GM18505 (cell line): Measurements from ENCODE around the gene RAPGEF3.

Experiments
- ATAC-seq: cut with Tn5 transposase; IDR thresholded peaks from one replicate; pipeline ENCODE4 v1.9.1; 2021; ENCODE audit not compliant: unreplicated experiment
- POLR2A ChIP-seq: IDR thresholded peaks from 4 replicates; pipeline ENCODE4 v1.6.1; 2011; ENCODE audit warnings: borderline replicate concordance; ENCODE audit not compliant: insufficient read depth, insufficient read length; ENCODE audit errors: extremely low read depth

The RAPGEF3 gene

DNA sequence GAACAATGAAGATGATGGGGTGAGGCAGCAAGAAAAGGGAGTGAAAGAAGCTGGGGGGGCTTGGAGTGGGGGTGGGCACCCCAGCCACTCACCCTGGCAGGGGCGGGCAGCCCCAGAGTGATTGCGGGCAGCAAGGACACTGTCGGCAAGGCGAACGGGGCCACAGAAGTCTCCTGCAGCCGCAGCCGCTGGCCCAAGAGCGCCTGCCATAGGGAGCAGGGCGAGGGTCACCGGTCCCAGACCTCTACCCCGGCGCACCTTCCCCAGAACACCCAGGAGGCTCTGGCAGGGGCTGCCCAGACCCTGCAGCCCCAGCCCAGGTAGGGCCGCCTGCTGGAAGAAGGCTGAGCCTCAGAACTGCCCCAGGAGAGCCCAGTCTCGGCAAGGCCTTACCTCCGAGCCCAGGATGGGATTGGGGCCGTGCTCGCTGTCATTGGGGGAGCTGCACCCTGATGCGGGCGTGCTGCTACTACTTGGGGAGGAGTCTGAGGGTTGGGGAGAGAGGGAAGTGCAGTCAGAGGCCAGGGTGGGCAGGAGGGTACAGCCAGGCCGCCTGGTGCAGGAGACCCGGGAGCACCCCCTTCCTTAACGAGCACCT lies 37.2 kb upstream of the RAPGEF3 start:
- no peak for ATAC-seq
- no peak for TF ChIP-seq POLR2A

DNA sequence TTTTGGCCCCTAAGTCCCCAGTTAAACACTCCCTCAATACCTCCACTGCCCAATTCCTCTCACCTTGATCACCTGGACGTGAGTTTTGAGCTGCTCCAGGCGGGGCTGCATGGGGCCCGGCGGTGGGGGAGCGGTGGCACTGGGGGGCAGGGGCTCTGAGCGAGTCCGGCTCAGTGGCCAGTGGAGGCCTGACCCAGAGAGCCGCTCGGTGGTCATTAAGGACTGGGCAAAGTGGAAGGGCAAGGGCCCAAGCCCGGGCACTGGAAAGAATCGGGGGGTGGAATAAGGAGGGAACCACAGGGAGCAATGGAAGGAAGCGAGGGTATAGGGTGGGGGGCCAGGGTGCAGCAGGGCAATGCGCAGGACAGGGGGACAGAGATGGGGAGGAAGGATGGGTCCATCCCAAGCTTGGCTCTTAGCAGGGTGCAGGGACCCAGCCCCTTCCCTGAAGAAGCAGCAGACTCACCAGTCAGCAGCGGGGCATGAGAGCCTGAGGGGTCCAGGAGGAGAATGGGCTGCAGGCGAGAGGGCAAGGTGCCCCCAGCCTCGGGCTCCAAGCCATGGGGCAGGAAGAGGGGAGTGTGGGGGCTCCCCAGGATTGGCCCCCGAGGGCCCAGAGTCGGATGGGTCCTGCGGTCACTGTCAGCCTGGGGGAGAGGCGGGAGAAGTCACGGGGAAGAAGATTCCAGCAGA lies 36.6 kb upstream of the RAPGEF3 start:
- ATAC-seq: no peak
- no peak for TF ChIP-seq POLR2A

DNA sequence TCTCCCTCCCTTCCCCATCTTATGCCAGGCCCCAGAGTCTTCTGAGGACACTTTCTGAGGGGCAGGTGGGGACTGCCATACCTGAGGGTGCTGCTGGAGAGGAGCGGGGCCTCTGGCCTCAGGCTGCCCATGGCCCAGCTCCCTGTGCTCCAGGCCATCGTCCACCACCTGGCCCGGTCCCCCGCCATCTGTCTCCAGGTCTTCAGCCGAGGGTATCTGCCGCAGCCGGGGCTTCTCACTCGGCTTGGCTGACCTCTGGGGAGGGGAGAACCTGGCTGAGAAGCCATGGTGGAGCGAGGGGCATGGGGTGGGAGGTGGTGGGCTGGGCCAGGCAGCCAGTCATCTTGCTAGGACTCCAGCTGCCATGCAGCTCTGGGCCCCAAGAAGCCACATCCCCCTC lies 36.0 kb upstream of the RAPGEF3 start:
- no peak for TF ChIP-seq POLR2A
- no peak for ATAC-seq

DNA sequence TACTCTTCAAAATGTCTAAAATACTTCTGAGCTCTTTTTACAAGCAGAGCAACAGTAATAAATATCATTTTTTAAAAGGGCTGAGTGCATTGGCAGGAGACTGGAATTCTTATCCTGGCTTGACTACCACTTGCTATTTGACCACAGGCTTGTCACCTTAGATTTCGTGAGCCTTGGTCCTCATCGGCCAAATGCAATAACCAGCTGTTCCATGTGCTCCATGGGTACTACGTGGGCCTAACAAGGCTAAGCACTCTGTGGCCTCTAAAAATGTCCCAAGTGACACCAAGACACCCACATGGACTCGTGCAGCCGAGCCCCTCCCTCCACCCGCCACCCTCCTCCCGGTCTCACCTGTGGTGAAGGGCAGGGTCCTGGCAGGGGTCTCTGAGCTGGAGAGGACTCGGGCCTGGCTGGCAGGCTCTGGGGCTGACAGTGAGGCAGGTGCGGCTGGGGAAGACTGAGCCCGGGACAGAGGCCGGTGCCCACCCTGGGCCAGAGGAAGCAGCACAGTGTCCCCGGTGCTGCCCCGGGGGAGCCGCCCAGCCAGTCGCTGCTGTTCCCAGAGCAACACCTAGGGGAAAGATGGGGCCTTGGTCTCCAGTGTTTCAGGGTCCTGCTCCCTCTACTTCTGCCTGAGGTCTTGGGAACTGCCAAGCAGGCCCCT lies 34.5 kb upstream of the RAPGEF3 start:
- TF ChIP-seq POLR2A: no peak
- ATAC-seq: no peak

DNA sequence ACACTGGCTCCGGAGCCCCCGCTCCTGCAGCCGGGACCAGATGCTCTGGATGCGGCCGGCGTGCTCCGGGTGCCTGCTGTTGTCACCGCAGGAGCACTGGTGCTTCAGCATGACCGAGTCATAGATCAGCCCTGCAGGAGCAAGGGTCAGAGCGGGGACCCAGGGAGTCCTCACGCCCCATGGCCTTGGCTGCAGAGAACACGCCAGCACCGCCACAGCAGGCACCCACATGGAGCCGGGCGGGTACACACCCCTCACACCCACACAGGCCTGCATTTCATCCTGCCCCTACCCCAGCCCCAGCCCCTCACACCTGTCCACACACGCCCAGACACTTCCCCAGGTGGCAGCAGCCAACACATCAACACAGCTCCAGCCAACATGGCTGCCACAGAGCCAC lies 33.2 kb upstream of the RAPGEF3 start:
- TF ChIP-seq POLR2A: no peak

DNA sequence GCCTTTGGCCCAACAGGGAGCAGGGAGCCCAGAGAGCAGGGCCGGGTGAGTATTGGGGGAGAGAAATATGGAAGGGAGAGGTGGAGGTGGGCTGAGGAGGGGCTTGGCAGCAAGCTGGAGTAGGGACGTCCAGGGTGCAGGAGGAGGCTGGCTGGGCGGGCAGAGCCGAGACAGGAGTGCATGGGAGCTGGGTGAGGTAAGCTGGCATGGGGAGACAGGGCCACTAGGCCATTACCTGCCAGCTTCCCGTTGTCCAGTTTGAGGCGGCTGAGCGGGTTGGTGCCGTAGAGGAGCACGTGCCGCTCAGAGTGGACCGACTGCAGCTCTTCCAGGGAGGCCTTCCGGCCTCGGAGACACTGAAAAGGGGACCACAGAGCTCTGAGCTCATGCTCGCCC lies 32.7 kb upstream of the RAPGEF3 start:
- ATAC-seq: no peak
- no peak for TF ChIP-seq POLR2A

More for the DNA sequence above, 33.2 kb upstream of the RAPGEF3 start:
- no peak for ATAC-seq

DNA sequence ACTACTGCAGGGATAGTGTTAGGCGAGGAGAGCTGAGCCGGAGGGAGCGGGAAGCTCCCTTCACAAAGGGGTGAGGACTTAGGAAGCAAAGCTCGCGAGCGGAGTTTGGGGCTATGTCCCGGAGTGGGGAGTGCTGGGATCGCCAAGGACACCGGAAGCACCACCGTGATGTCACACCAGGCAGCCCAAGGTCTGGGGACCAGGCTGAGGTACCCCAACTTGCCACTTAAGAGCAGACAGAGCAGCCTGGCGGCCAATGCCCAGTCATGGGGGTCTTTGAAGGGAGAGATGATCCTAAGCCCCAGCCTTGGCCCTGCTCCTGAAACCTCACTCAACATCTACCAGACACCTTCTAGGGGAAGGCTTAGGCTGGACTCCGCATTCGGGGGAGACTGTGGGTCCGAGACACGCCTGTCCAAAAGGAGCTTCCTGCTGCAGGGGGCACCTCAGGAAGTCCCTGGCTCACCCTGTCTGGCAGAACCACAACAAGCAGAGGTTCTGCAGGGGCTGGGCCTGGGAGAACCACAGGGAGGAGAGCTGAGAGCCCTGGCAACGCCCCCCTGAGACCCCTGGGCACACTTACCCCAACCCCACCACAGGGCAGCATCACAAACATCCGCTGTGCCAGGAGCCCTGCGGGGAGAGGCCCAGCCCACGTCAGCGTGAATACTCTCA lies 32.1 kb upstream of the RAPGEF3 start:
- TF ChIP-seq POLR2A: no peak
- ATAC-seq: no peak

DNA sequence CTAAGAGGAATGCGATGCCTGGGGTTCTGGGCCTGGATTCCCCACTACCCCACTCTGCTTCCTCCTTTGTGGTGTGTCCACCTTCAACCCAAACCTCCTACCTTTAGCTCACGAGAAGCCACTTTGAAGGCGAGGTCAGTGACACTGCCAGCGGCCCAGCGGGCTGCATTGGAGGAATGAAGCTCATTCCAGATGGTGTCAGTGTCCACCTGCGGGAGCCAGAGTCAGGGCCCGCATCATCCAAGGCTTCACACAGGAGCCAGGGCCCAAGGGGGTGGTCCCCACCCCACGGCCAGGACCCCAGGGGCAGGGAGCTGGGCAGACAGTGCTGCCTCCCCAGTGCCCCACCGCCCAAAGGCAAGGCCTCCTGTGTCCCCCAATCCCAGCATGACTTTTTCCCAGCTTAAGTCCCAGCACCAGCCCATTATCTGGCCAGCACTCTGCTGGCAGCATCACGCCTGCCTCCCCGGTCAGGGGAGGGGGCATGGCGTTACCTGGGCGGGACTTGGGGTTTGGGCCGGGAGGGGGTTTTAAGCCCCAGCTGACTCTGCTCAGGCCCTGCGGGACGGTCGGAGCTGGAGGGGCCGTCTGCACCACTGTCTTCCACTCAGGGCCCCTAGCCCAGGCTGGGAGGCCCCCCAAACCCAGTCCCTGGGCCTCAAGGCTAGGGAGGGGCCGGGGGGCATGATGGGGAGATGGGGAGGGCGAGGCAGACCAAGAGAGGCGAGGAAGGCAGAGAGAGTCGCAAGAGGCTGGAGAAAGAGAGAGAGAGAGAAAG lies 31.2 kb upstream of the RAPGEF3 start:
- no peak for ATAC-seq
- TF ChIP-seq POLR2A: no peak

DNA sequence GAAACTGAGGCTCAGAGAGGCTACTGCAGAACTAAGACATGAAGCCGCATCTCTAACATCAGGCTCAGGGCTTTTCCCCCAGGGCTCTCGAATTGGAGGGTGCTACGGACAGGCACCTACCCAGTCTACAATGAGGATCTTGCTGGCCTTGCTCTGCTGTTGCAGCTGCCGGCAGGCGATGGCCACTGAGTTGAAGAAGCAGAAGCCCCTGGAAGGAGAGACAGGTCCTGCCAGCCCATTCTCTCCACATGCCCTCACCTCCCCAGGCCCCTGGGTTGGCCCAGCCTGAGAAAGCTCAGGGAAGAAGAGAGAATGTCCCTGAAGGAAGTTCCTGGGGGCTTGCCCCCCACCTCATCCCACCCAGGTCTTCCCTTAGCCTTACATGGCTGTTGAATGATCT lies 30.5 kb upstream of the RAPGEF3 start:
- ATAC-seq: no peak
- no peak for TF ChIP-seq POLR2A

DNA sequence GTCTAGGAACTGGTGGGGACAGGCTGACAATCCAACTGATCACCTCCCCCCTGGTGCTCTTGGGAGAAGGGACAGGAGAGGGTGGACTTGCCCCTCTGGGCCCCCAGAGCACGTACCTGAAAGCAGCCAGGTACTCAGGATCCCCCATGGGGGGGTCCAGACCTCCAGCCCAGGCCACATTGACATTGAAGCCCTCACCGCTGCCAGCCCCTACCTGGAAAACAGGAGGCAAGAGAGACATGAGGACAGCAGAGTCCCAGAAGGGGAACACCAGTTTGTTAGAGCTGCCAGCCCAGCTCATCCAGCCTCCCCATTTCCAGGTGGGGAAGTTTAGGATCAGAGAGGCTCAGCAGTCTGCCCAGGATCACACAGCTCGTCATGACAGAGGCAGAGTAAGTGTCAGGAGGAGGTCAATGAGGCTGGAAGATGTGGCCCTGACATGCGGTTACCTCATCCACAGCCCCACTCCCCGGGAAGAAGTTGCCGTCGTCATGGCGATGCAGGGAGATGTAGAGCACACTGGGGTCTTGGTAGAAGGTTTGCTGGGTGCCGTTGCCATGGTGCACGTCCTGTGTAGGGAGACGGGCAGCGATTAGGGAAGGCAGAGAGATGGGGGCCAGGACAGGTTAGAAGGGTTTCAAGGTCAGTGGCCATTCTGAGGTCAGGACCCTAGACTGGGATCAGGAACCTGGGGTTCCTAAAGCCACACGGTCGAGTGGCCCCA lies 29.1 kb upstream of the RAPGEF3 start:
- TF ChIP-seq POLR2A: no peak
- no peak for ATAC-seq

DNA sequence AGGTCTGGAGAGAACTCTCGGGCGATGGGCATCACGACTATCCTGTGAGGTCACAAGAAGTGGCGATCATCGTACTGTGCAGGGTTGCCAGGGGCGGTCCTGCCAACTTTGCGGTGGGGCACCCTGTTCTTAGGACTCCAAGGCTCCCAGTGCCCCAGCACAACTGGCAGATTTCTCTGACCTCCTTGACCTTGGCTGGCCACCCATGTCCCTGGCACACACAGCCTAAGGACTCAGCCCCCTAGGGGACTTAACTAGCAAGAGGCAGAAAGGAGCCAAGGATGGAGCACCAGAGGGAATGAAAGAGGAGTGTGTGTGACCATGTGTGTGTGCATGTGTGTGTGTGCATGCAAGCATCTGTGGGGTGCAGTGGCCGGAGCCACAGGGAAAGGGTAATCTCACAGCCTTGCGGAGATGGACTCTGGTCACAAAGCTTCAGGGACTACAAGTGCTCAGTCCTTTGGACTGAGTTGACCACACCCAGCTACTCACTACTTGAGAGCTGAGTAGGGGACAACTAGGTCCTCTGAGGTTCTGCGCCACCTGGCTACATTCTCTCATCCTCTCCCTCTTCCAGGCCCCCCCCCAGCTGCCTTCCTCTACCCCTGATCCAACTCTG lies 28.1 kb upstream of the RAPGEF3 start:
- ATAC-seq: no peak
- no peak for TF ChIP-seq POLR2A

DNA sequence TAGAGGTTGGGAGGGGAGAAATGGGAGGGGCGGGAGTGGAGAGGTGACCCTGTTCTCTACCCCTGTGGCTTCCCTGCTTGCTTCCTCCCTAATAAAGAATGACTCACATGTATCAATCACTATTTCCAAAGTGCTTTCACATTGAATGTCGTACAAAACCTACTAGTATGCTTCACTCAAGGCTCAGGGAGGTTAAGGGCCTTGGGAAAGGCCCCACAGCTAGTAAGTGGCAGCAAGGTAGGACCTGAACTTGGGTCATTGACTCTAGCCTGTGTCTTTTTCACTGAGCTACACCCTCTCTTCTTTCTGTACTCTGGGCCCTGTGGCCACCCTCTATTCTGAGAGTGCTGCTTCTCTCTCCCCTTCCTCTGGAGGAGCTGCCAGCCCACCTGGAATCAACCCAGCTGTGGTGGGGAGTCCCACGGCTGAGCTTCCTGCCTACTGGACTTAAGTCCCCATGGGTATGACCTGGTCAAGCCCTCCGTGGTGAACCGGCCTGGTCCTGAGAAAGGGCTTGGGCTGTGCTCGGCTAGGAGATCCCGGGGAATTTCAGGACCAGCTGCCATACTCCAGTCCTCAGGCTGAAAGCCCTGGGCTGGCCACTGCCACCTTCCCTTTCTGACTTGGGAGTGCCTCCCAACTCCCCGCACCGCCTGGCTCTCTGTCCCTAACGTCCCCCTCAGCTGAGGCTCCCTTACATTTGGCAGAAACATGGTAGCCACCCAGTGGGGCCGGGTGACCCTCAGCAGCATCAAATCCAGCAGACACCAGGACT lies 27.4 kb upstream of the RAPGEF3 start:
- TF ChIP-seq POLR2A: no peak
- no peak for ATAC-seq
